Smooth muscle cell (in vitro differentiated cells): ENCODE results near the gene STRADB. TPM values are rescaled to one million over a fixed set of nuclear protein-coding genes. Genes with fewer than 3 reads are reported as not detected.

Experiments
- DNase-seq: peaks from one replicate; lab custom pipeline; 2025; ENCODE audit not compliant: unreplicated experiment; lab: John Stamatoyannopoulos, UW
- H2AFZ ChIP-seq: fragments of 200-600 bp; sonication (generic); 2 replicates; pipeline ENCODE4 v1.6.0; 2016; ENCODE audit warnings: antibody characterized with exemption, low read depth, mild to moderate bottlenecking
- H3F3A ChIP-seq: fragments of 200-600 bp; sonication (generic); 2 replicates; pipeline ENCODE4 v1.6.0; 2017; ENCODE audit warnings: antibody characterized with exemption, low read depth
- H3K27ac ChIP-seq: fragments of 200-600 bp; sonication (generic); 2 replicates; pipeline ENCODE4 v1.5.1; 2016; ENCODE audit warnings: low read depth, mild to moderate bottlenecking
- H3K27me3 ChIP-seq: fragments of 200-600 bp; sonication (generic); 2 replicates; pipeline ENCODE4 v1.6.1; 2016; ENCODE audit warnings: low read depth, mild to moderate bottlenecking
- H3K36me3 ChIP-seq: fragments of 200-600 bp; sonication (generic); 2 replicates; pipeline ENCODE4 v1.5.1; 2016; ENCODE audit warnings: low read depth
- H3K4me1 ChIP-seq: fragments of 200-600 bp; sonication (generic); 2 replicates; pipeline ENCODE4 v1.5.1; 2016; ENCODE audit warnings: low read depth
- H3K4me2 ChIP-seq: fragments of 200-600 bp; sonication (generic); 2 replicates; pipeline ENCODE4 v1.6.0; 2016; ENCODE audit warnings: mild to moderate bottlenecking
- H3K4me3 ChIP-seq: fragments of 200-600 bp; sonication (generic); 2 replicates; pipeline ENCODE4 v1.5.1; 2016; ENCODE audit warnings: mild to moderate bottlenecking
- H3K79me2 ChIP-seq: fragments of 200-600 bp; sonication (generic); 2 replicates; pipeline ENCODE4 v1.6.0; 2016; ENCODE audit warnings: low read depth, mild to moderate bottlenecking
- H3K9ac ChIP-seq: fragments of 200-600 bp; sonication (generic); 2 replicates; pipeline ENCODE4 v1.6.0; 2016; ENCODE audit warnings: low read depth
- H3K9me3 ChIP-seq: fragments of 200-600 bp; sonication (generic); replicated peaks from 2 replicates; pipeline ENCODE4 v1.5.1; 2016; ENCODE audit warnings: low read depth
- H4K20me1 ChIP-seq: fragments of 200-600 bp; sonication (generic); 2 replicates; pipeline ENCODE4 v1.6.0; 2016; ENCODE audit warnings: low read depth
- CTCF ChIP-seq: fragments of 200-600 bp; sonication (generic); IDR thresholded peaks from 2 replicates; pipeline ENCODE4 v1.5.1; 2017; ENCODE audit warnings: borderline replicate concordance, mild to moderate bottlenecking, antibody characterized with exemption; ENCODE audit not compliant: insufficient read depth, poor library complexity, severe bottlenecking
- WGBS: methylation state at CpG from one replicate; pipeline ENCODE4 v1.1.7; 2016; ENCODE audit warnings: low lambda C conversion rate; 5-methylcytosine and 5-hydroxymethylcytosine counted together
- polyA plus RNA-seq: library from polyadenylated mRNA; unstranded; fragments of >200 nt; fragmentation: Nextera tagmentation; extraction: Ambion mirVana; gene quantifications from 2 replicates; pipeline ENCODE4 v1.2.1, GENCODE V29; 2016
- total RNA-seq: library from RNA; depleted of rRNA; stranded (reverse); fragments of >200 nt; gene quantifications from 2 replicates; pipeline ENCODE4 v1.2.3, GENCODE V29; 2014

STRADB gene
- total and polyA plus RNA-seq, 2 experiments from 2014 or later: 15.8 to 20.5 TPM

- Histone ChIP-seq H3F3A (peaks cover 12% of the 10 kb centered on the region), H3K9me3 (no peaks in the 10 kb centered on the region), H3K36me3 (peaks cover 5% of the 10 kb centered on the region), H3K4me3 (no peak overlapping the region), H2AFZ (no peak overlapping the region), H3K27ac (no peak overlapping the region), H3K9ac (no peak overlapping the region), H3K4me2 (no peak overlapping the region), H3K79me2 (no peaks in the 10 kb centered on the region), H3K4me1 (no peaks in the 10 kb centered on the region), H4K20me1 (no peaks in the 10 kb centered on the region), H3K27me3 (no peaks in the 10 kb centered on the region)
- WGBS: 77% methylated on average over 9 of the region's 9 CpGs
- DNase-seq: no peak
- TF ChIP-seq CTCF: no peak
Measured at GRCh38 chr2:201470821-201471731, 19.5 kb downstream of the STRADB start.

GRCh38 chr2:201471732-201472393, 20.3 kb downstream of the STRADB start:
- Histone ChIP-seq H3K27me3 (no peaks in the 10 kb centered on the region), H4K20me1 (no peaks in the 10 kb centered on the region), H3K4me3 (no peak overlapping the region), H3K9ac (no peak overlapping the region), H3K9me3 (no peaks in the 10 kb centered on the region), H3K36me3 (peaks cover 5% of the 10 kb centered on the region), H3K4me2 (no peak overlapping the region), H2AFZ (no peak overlapping the region), H3K27ac (no peak overlapping the region), H3K4me1 (no peaks in the 10 kb centered on the region), H3K79me2 (no peaks in the 10 kb centered on the region), H3F3A (peaks cover 5% of the 10 kb centered on the region)
- no peak for DNase-seq
- TF ChIP-seq CTCF: no peak
- 81% methylated on average over 3 of the region's 3 CpGs for WGBS

- DNase-seq: no peak
- Histone ChIP-seq H3K36me3 (peaks cover 5% of the 10 kb centered on the region), H3K4me3 (no peak overlapping the region), H4K20me1 (no peaks in the 10 kb centered on the region), H3K9ac (no peak overlapping the region), H2AFZ (no peak overlapping the region), H3F3A (peaks cover under 1% of the 10 kb centered on the region), H3K27ac (no peak overlapping the region), H3K79me2 (no peaks in the 10 kb centered on the region), H3K4me1 (no peaks in the 10 kb centered on the region), H3K27me3 (no peaks in the 10 kb centered on the region), H3K4me2 (no peak overlapping the region), H3K9me3 (no peaks in the 10 kb centered on the region)
- WGBS: 91% methylated on average over 3 of the region's 3 CpGs
- no peak for TF ChIP-seq CTCF
Measured at GRCh38 chr2:201472411-201472810, 20.9 kb downstream of the STRADB start.
